HG03460 (cell line): ENCODE results near the gene MESP2.
A peak's percentile ranks its signal among the peaks of the same experiment; 100 is the strongest.

Experiments
- ATAC-seq: cut with Tn5 transposase; IDR thresholded peaks from one replicate; pipeline ENCODE4 v1.9.1; 2021; ENCODE audit not compliant: unreplicated experiment

The MESP2 gene

GRCh38 chr15:89755701-89756100, 20.4 kb upstream of the MESP2 start:
- no peak for ATAC-seq

GRCh38 chr15:89756897-89757296, 19.2 kb upstream of the MESP2 start:
- no peak for ATAC-seq

- no peak for ATAC-seq
Observed at GRCh38 chr15:89758283-89758682, 17.8 kb upstream of the MESP2 start.

GRCh38 chr15:89758981-89759380, 17.2 kb upstream of the MESP2 start:
- ATAC-seq, result no peak

GRCh38 chr15:89759835-89760234, 16.3 kb upstream of the MESP2 start:
- ATAC-seq, result no peak

GRCh38 chr15:89760303-89761008, 15.7 kb upstream of the MESP2 start:
- ATAC-seq, result peak; percentile 65

- no peak for ATAC-seq
Observed at GRCh38 chr15:89761009-89761831, 14.9 kb upstream of the MESP2 start.

GRCh38 chr15:89761929-89762328, 14.2 kb upstream of the MESP2 start:
- no peak for ATAC-seq

GRCh38 chr15:89765694-89766093, 10.4 kb upstream of the MESP2 start:
- no peak for ATAC-seq

GRCh38 chr15:89766357-89767311, 9.5 kb upstream of the MESP2 start:
- no peak for ATAC-seq

- no peak for ATAC-seq
Observed at GRCh38 chr15:89767411-89767915, 8.7 kb upstream of the MESP2 start.

GRCh38 chr15:89768071-89768500, 8.0 kb upstream of the MESP2 start:
- no peak for ATAC-seq

GRCh38 chr15:89769366-89769765, 6.8 kb upstream of the MESP2 start:
- no peak for ATAC-seq

- ATAC-seq, result no peak
Observed at GRCh38 chr15:89770041-89770440, 6.1 kb upstream of the MESP2 start.

- ATAC-seq, result no peak
Observed at GRCh38 chr15:89772932-89773583, 3.1 kb upstream of the MESP2 start.

GRCh38 chr15:89774492-89774891, 1.6 kb upstream of the MESP2 start:
- ATAC-seq, result no peak

- ATAC-seq, result no peak
Observed at GRCh38 chr15:89775815-89776214, 317 bp upstream of the MESP2 start.

GRCh38 chr15:89777073-89777751, 1.1 kb downstream of the MESP2 start:
- ATAC-seq, result no peak

GRCh38 chr15:89777782-89778380, 1.7 kb downstream of the MESP2 start:
- ATAC-seq, result no peak

- no peak for ATAC-seq
Observed at GRCh38 chr15:89778861-89779260, 2.7 kb downstream of the MESP2 start.
